ENCODE data around the gene ANKFN1.

Gene ANKFN1

DNA sequence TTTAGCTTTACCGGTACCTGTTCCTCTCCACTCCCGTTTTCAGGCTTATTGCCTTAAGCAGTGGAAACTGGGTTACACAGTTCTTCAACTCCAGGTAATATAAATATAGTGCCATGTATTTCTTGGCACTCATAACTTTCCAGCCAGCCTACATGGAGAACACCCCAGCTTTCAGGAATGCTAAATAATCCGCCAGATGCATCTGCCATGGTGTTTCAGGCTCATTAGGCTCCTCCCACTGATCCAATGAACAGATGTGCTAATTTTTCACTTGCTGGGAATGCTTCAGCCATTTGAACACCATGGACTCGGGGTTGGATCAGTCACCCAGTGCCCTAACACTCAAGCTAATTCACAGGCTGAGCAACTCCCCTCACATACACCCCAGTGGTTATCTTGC lies 4.6 kb downstream of the ANKFN1 start:
- TF ChIP-seq CTCF (IDR thresholded peaks at IDR 0.05; ENCODE audit: borderline replicate concordance, control extremely low read depth, extremely low read depth, insufficient read depth, missing control alignments), result no peak
- DNase-seq (ENCODE audit: low spot score), result no peak
- in situ Hi-C loops (cut with MboI; ENCODE audit: low sequenced_read_pairs, unreplicated experiment), result no loop called here

DNA sequence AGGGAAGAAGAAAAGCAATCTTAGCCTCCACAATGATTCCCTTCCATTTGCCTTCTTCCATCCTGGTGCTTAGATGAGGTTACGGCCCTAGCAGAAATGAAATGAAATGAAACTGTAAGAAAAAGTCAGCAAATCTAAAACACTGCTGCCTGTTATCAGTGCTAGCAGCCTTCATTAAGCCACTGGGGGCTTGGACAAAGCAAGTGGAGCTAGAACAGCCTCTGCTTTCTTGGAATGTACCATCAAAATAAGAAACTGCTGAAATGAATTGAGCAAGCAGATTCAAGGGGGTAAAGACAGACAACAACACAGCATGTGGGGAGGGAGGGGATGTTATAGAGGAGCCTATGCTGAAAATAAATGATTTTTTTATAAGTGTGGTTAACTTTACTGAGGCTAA lies 5.1 kb downstream of the ANKFN1 start:
- in situ Hi-C loops (cut with MboI; ENCODE audit: low sequenced_read_pairs, unreplicated experiment), result no loop called here
- no peak for DNase-seq (ENCODE audit: low spot score)
- no peak for TF ChIP-seq CTCF (IDR thresholded peaks at IDR 0.05; ENCODE audit: borderline replicate concordance, control extremely low read depth, extremely low read depth, insufficient read depth, missing control alignments)

GRCh38 chr17:56158915-56159825 lies 5.9 kb downstream of the ANKFN1 start:
- TF ChIP-seq CTCF (IDR thresholded peaks at IDR 0.05; ENCODE audit: borderline replicate concordance, control extremely low read depth, extremely low read depth, insufficient read depth, missing control alignments), result no peak
- in situ Hi-C loops (cut with MboI; ENCODE audit: low sequenced_read_pairs, unreplicated experiment), result no loop called here
- DNase-seq (ENCODE audit: low spot score), result no peak

DNA sequence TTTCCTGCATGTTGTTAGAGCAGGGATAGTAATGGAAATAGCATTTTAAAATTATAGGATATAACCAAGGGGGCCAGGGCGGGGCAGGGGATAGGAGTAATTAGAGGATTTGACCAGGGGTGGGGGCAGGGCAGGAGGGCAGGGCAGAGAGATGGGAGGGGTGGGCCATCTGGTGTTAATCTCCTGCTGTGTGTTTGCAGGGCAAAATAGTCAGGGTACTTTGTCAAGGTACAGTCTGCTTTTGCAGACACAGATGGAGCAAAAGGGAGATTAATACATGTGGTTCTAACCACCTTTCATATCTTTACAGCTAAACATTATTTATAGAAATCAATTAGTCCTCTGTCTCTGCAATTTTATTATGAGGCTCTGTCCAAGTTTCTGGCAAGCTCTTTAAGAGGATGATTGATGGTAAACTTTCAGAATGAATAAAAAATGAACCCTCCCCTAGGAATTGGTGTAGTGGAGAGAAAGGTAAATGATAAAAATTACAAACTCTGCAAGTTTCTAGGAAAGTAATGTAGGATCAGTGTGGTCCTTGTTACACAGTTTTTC lies 6.6 kb downstream of the ANKFN1 start:
- TF ChIP-seq CTCF (IDR thresholded peaks at IDR 0.05; ENCODE audit: borderline replicate concordance, control extremely low read depth, extremely low read depth, insufficient read depth, missing control alignments), result no peak
- DNase-seq (ENCODE audit: low spot score), result no peak
- in situ Hi-C loops (cut with MboI; ENCODE audit: low sequenced_read_pairs, unreplicated experiment), result no loop called here

DNA sequence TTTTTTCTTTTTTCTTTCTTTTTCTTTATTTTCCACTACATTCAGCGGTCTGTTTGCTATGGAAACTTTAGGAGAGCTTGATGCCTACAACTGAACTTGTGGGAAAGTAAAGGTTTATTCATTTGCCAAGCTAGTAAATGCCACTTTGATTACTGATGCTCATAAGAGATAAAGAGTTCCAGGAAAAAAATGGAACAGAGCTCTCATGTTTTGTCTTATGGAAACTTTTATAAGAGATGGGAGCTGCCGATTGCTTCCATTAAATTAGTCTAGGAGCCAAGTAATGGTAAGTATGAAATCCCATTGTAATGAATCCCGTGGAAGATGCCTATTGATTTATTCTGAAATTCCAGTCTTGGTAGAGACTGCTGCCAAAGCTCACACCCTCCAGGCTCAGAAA lies 7.1 kb downstream of the ANKFN1 start:
- in situ Hi-C loops (cut with MboI; ENCODE audit: low sequenced_read_pairs, unreplicated experiment), result no loop called here
- no peak for TF ChIP-seq CTCF (IDR thresholded peaks at IDR 0.05; ENCODE audit: borderline replicate concordance, control extremely low read depth, extremely low read depth, insufficient read depth, missing control alignments)
- DNase-seq (ENCODE audit: low spot score), result no peak

DNA sequence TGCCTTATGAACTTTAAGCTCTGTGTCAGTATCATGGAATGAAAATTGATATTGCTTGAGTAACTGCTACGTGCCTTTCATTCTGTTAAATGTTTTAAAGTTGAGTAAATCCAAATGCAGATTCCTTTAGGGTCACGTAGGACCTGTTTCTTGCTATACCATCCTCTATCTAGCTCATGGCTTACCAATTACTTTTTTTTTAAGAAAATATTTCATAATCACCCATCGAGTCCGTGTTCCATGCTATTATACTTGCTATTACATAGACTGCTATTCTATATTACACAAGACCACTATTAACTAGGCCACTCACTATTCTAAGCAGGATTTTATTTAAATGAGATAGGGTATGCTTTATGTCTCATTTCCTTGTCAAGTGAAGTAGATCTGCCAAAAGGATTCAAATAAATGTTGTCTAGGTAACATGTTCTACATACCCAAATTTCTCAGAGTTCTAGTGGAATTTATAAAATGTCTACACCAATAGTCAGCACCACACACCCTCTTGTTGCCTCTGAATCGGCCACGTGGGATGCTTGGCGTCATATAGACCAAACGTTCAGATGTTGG lies 11.9 kb downstream of the ANKFN1 start:
- no peak for DNase-seq (ENCODE audit: low spot score)
- in situ Hi-C loops (cut with MboI; ENCODE audit: low sequenced_read_pairs, unreplicated experiment), result no loop called here
- TF ChIP-seq CTCF (IDR thresholded peaks at IDR 0.05; ENCODE audit: borderline replicate concordance, control extremely low read depth, extremely low read depth, insufficient read depth, missing control alignments), result no peak

All from GM13976 (cell line).